A549 (cell line): ENCODE measurements around the gene ANGEL1. TPM values are rescaled to one million over a fixed set of nuclear protein-coding genes. Genes with fewer than 3 reads are reported as not detected.

Experiments
- ATAC-seq, 2 experiments: fragments of 200-7000 bp in 1 of 2; fragments of >200 bp in 1 of 2; cut with Nextera tagmentation in 1 of 2; cut with Tn5 transposase in 1 of 2; 3 replicates each; pipeline versions ENCODE4 v1.8.0 to v1.9.1; 2018 to 2020; ENCODE audit warnings: mild to moderate bottlenecking in 1 of 2, moderate library complexity in 1 of 2
- CTCF ChIA-PET: fragments of 300-600 bp; sonication (Branson Sonifier 250); formaldehyde crosslinking; extraction: SDS; loops from one replicate; lab custom pipeline; 2021; ENCODE audit warnings: antibody characterized with exemption, inconsistent platforms; lab: Yijun Ruan, JAX
- POLR2A ChIA-PET: fragments of 350-600 bp; formaldehyde crosslinking; extraction: SDS; loops from one replicate; lab custom pipeline; 2021; ENCODE audit warnings: antibody characterized with exemption, inconsistent platforms; lab: Yijun Ruan, JAX
- DNase-seq, 2 experiments: peaks; one replicate each; pipeline versions ENCODE4 v3.0.0 to v3.0.0-alpha.2; 2011 to 2016; ENCODE audit warnings: low read depth in 1 of 2, low spot score in 1 of 2
- FAIRE-seq: peaks from 2 replicates; lab custom pipeline; 2011; peaks lifted over from hg19 to GRCh38; lab: Jason Lieb, UNC
- H3K27ac ChIP-seq, 2 experiments: fragments of >200 bp; sonication (Bioruptor Twin); formaldehyde crosslinking; 3 replicates each; pipeline ENCODE4 v1.5.1; 2016 to 2017
- H3K4me1 ChIP-seq: fragments of >200 bp; sonication (Bioruptor Twin); formaldehyde crosslinking; 3 replicates; pipeline ENCODE4 v1.6.1; 2016
- H3K4me2 ChIP-seq: fragments of >200 bp; sonication (Bioruptor Twin); formaldehyde crosslinking; 3 replicates; pipeline ENCODE4 v1.6.1; 2016
- H3K4me3 ChIP-seq: fragments of >200 bp; sonication (Bioruptor Twin); formaldehyde crosslinking; 3 replicates; pipeline ENCODE4 v1.5.1; 2016
- H3K9me3 ChIP-seq: fragments of >200 bp; sonication (Bioruptor Twin); formaldehyde crosslinking; 3 replicates; pipeline ENCODE4 v1.6.1; 2016
- CHD4 ChIP-seq: fragments of 200-600 bp; sonication (generic); IDR thresholded peaks from 2 replicates; pipeline ENCODE4 v1.6.1; 2016; ENCODE audit warnings: antibody characterized with exemption, mild to moderate bottlenecking, borderline replicate concordance
- EHMT2 ChIP-seq: fragments of 200-600 bp; sonication (generic); IDR thresholded peaks from 2 replicates; pipeline ENCODE4 v1.6.1; 2016; ENCODE audit warnings: antibody characterized with exemption, low read depth, mild to moderate bottlenecking, moderate library complexity
- ESRRA ChIP-seq: fragments of 150-350 bp; IDR thresholded peaks from 2 replicates; pipeline ENCODE4 v1.6.1; 2014; ENCODE audit warnings: mild to moderate bottlenecking, low read length, borderline replicate concordance
- HEYL ChIP-seq: fragments of 250-450 bp; sonication (Bioruptor Pico); IDR thresholded peaks from 2 replicates; pipeline ENCODE4 v1.8.0; 2021; ENCODE audit warnings: mild to moderate bottlenecking, moderate library complexity
- HOXA7 ChIP-seq: fragments of 250-450 bp; sonication (Bioruptor Pico); IDR thresholded peaks from 2 replicates; pipeline ENCODE4 v1.5.0; 2020; ENCODE audit warnings: mild to moderate bottlenecking, moderate library complexity
- HOXB5 ChIP-seq: fragments of 250-450 bp; sonication (Bioruptor Pico); IDR thresholded peaks from 2 replicates; pipeline ENCODE4 v1.5.0; 2020; ENCODE audit warnings: mild to moderate bottlenecking, moderate library complexity
- JUN ChIP-seq, 2 experiments: fragments of >200 bp; sonication (Bioruptor Twin); formaldehyde crosslinking; IDR thresholded peaks; 2 replicates in 1 of 2; 3 replicates in 1 of 2; pipeline ENCODE4 v1.6.1; 2016 to 2017
- KDM5A ChIP-seq: fragments of 200-600 bp; sonication (generic); IDR thresholded peaks from 2 replicates; pipeline ENCODE4 v1.6.1; 2016; ENCODE audit warnings: antibody characterized with exemption, mild to moderate bottlenecking
- MAFK ChIP-seq: fragments of 450-650 bp; IDR thresholded peaks from 2 replicates; pipeline ENCODE4 v1.6.1; 2014; ENCODE audit not compliant: partially characterized antibody
- MAZ ChIP-seq: fragments of 150-350 bp; IDR thresholded peaks from 2 replicates; pipeline ENCODE4 v1.6.1; 2014; ENCODE audit warnings: antibody characterized with exemption, low read depth, low read length, borderline replicate concordance
- MYC ChIP-seq: IDR thresholded peaks from 2 replicates; pipeline ENCODE4 v1.6.1; 2012; ENCODE audit warnings: mild to moderate bottlenecking, inconsistent platforms, low read length, improper control_type of control experiment, borderline replicate concordance
- NR3C1 ChIP-seq: fragments of >200 bp; sonication (Bioruptor Twin); formaldehyde crosslinking; IDR thresholded peaks from 3 replicates; pipeline ENCODE4 v1.6.1; 2017
- POLR2AphosphoS2 ChIP-seq: conservative IDR thresholded peaks from 2 replicates; pipeline ENCODE4 v1.6.1; 2012; ENCODE audit warnings: low read length, improper control_type of control experiment, inconsistent platforms
- RCOR1 ChIP-seq: fragments of 150-350 bp; IDR thresholded peaks from 2 replicates; pipeline ENCODE4 v1.6.1; 2014; ENCODE audit warnings: antibody characterized with exemption, low read length, low read depth
- RFX5 ChIP-seq: fragments of 450-650 bp; IDR thresholded peaks from 2 replicates; pipeline ENCODE4 v1.7.1; 2014; ENCODE audit warnings: antibody characterized with exemption, mild to moderate bottlenecking, moderate library complexity
- RNF2 ChIP-seq: fragments of 200-600 bp; sonication (generic); IDR thresholded peaks from 2 replicates; pipeline ENCODE4 v1.6.1; 2016; ENCODE audit warnings: low read depth, mild to moderate bottlenecking, antibody characterized with exemption, moderate library complexity, borderline replicate concordance
- TFCP2L1 ChIP-seq: fragments of 250-450 bp; sonication (Bioruptor Pico); IDR thresholded peaks from 2 replicates; pipeline ENCODE4 v1.5.0; 2021; ENCODE audit warnings: mild to moderate bottlenecking
- ZC3H11A ChIP-seq: fragments of 450-650 bp; IDR thresholded peaks from 2 replicates; pipeline ENCODE4 v1.6.1; 2014; ENCODE audit warnings: antibody characterized with exemption, mild to moderate bottlenecking
- ZNF302 ChIP-seq: fragments of 250-450 bp; sonication (Bioruptor Pico); IDR thresholded peaks from 2 replicates; pipeline ENCODE4 v1.9.0; 2021; ENCODE audit warnings: inconsistent platforms, mild to moderate bottlenecking, moderate library complexity
- ZSCAN20 ChIP-seq: fragments of 250-450 bp; sonication (Bioruptor Pico); IDR thresholded peaks from 2 replicates; pipeline ENCODE4 v1.8.0; 2022; ENCODE audit warnings: mild to moderate bottlenecking, moderate library complexity
- WGBS: methylation state at CpG from one replicate; pipeline ENCODE4 v1.1.6; 2017; ENCODE audit errors: missing lambda C conversion rate; 5-methylcytosine and 5-hydroxymethylcytosine counted together
- polyA plus RNA-seq, 4 experiments: library from polyadenylated mRNA; depleted of rRNA in 3 of 4; stranded (reverse); fragments of >200 nt; fragmentation: RNase III in 1 of 4; extraction: RNeasy Plus Mini Kit Qiagen cat#74134 plus additional on column Dnase treatment in 1 of 4; gene quantifications; 2 replicates in 3 of 4; 3 replicates in 1 of 4; pipeline ENCODE4 v1.2.3, GENCODE V29; 2011 to 2017
- TF ChIP-seq, protein P1 (sequence below): IDR thresholded peaks from 2 replicates; pipeline ENCODE4 v1.6.1; 2012; ENCODE audit warnings: low read depth, borderline replicate concordance
- TF ChIP-seq, protein P2 (sequence below): fragments of 450-650 bp; IDR thresholded peaks from 2 replicates; pipeline ENCODE4 v1.6.1; 2014; ENCODE audit warnings: antibody characterized with exemption
- TF ChIP-seq, protein P3 (sequence below): fragments of 250-450 bp; sonication (Bioruptor Pico); IDR thresholded peaks from 2 replicates; pipeline ENCODE4 v1.5.0; 2021; ENCODE audit warnings: mild to moderate bottlenecking, moderate library complexity, borderline replicate concordance
- TF ChIP-seq, protein P4 (sequence below): fragments of >200 bp; sonication (Bioruptor Twin); formaldehyde crosslinking; IDR thresholded peaks from 3 replicates; pipeline ENCODE4 v1.6.1; 2016

ANGEL1 gene
- polyA plus RNA-seq, 2 of the 4 experiments (the other 2 are of a cell fraction), result 9.7 to 17.6 TPM

DNA sequence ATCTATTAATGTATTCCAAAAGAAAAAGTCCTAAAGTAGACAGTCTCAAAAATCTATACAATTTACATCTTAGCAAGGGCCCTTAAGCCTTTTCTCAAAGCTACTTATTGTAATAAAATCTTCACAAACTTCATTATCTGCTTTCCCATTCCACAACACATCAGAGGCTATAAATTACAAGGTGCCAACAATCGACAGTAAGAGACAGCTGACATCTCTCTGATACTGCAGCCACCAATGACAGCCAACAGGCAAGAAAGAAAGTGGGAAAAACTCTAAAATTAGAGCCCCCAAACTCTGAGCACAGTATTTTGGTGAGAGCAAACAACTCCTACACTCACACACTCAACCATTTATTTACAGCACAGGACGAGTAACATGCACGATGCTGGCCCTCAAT lies 2.2 kb downstream of the ANGEL1 start:
- ATAC-seq (no peak), DNase-seq (no peak), FAIRE-seq (no peak)
- Histone ChIP-seq H3K9me3 (no peaks in the 10 kb centered on the region), H3K4me1 (peaks cover 11% of the 10 kb centered on the region; the same call in 2 of the 3 replicates), H3K4me2 (peak overlapping the region; percentile 88), H3K27ac (no peak overlapping the region), H3K4me3 (no peak overlapping the region)
- ChIA-PET CTCF (interaction anchor here (0.8 to 4.2 kb wide), 13 partner anchors 11 to 314 kb away, joined by 3 to 32 read pairs (median 3); partner anchors contain the start of gene LRRC74A), POLR2A (no interaction called here)
- no peak for TF ChIP-seq MAFK
- TF ChIP-seq HEYL, result no peak
- TF ChIP-seq, protein P1, sequence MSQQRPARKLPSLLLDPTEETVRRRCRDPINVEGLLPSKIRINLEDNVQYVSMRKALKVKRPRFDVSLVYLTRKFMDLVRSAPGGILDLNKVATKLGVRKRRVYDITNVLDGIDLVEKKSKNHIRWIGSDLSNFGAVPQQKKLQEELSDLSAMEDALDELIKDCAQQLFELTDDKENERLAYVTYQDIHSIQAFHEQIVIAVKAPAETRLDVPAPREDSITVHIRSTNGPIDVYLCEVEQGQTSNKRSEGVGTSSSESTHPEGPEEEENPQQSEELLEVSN, result no peak
- no peak for TF ChIP-seq TFCP2L1 (CRISPR knock-in tag)
- no peak for TF ChIP-seq MAZ
- no peak for TF ChIP-seq ZSCAN20 (CRISPR knock-in tag)
- no peak for TF ChIP-seq ZC3H11A
- TF ChIP-seq MYC, result no peak
- no peak for TF ChIP-seq CHD4
- no peak for TF ChIP-seq POLR2AphosphoS2
- no peak for TF ChIP-seq ESRRA
- 75% methylated on average over 3 of the region's 3 CpGs for WGBS

DNA sequence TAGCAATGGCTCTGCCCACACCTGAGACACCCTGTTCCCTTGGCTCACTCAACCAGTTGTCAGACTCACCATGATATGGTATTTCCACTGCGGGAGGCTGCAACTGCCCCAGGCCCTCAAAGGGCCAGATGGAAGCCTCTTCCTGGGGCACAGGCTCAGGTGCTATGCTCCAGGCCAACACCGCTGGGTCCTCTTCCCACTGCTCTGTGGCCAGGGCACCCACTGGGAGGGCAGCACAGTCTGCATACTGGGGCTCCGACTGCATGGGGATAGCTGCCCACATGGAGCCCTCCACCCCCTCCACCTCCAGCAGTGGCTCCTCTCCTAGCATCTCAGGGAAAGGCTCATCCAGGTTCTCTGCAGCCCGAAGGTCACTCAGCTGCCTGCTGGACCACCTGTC lies 3.7 kb downstream of the ANGEL1 start:
- FAIRE-seq, result no peak
- CTCF ChIA-PET, result interaction anchor here (2.9 to 6.2 kb wide), 3 partner anchors 10 to 100 kb away, joined by 11 to 32 read pairs (median 25); no protein-coding TSS in a partner anchor
- Histone ChIP-seq H3K27ac (no peak overlapping the region), H3K4me3 (no peak overlapping the region), H3K9me3 (no peaks in the 10 kb centered on the region), H3K4me1 (peaks cover 11% of the 10 kb centered on the region; the same call in 2 of the 3 replicates), H3K4me2 (no peak overlapping the region)
- no peak for DNase-seq
- no peak for ATAC-seq
- TF ChIP-seq, protein P2, sequence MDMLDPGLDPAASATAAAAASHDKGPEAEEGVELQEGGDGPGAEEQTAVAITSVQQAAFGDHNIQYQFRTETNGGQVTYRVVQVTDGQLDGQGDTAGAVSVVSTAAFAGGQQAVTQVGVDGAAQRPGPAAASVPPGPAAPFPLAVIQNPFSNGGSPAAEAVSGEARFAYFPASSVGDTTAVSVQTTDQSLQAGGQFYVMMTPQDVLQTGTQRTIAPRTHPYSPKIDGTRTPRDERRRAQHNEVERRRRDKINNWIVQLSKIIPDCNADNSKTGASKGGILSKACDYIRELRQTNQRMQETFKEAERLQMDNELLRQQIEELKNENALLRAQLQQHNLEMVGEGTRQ, result no peak
- TF ChIP-seq NR3C1 (no peak), ZNF302 (CRISPR knock-in tag) (no peak), RNF2 (no peak), ZSCAN20 (CRISPR knock-in tag) (no peak), KDM5A (no peak), MAZ (no peak), EHMT2 (no peak), HOXB5 (CRISPR knock-in tag) (no peak), RFX5 (no peak), RCOR1 (no peak), ESRRA (no peak), JUN (IDR thresholded peaks at IDR 0.05) (no peak), HOXA7 (CRISPR knock-in tag) (no peak), MAFK (no peak)
- TF ChIP-seq, protein P3, sequence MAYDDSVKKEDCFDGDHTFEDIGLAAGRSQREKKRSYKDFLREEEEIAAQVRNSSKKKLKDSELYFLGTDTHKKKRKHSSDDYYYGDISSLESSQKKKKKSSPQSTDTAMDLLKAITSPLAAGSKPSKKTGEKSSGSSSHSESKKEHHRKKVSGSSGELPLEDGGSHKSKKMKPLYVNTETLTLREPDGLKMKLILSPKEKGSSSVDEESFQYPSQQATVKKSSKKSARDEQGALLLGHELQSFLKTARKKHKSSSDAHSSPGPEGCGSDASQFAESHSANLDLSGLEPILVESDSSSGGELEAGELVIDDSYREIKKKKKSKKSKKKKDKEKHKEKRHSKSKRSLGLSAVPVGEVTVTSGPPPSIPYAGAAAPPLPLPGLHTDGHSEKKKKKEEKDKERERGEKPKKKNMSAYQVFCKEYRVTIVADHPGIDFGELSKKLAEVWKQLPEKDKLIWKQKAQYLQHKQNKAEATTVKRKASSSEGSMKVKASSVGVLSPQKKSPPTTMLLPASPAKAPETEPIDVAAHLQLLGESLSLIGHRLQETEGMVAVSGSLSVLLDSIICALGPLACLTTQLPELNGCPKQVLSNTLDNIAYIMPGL (CRISPR knock-in tag), result no peak
- TF ChIP-seq, protein P4, sequence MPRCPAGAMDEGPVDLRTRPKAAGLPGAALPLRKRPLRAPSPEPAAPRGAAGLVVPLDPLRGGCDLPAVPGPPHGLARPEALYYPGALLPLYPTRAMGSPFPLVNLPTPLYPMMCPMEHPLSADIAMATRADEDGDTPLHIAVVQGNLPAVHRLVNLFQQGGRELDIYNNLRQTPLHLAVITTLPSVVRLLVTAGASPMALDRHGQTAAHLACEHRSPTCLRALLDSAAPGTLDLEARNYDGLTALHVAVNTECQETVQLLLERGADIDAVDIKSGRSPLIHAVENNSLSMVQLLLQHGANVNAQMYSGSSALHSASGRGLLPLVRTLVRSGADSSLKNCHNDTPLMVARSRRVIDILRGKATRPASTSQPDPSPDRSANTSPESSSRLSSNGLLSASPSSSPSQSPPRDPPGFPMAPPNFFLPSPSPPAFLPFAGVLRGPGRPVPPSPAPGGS, result no peak
- POLR2A ChIA-PET, result no interaction called here
- WGBS, result 98% methylated on average over 4 of the region's 4 CpGs
